Testis (tissue), 3 donors: ENCODE results near the gene ATP2B2. TPM values are rescaled to one million over a fixed set of nuclear protein-coding genes. Genes with fewer than 3 reads are reported as not detected.

ENCODE experiments used
- DNase-seq: peaks from one replicate; pipeline ENCODE4 v3.0.0-alpha.2; 2019
- H3K27ac ChIP-seq, 2 donors: fragments of 200-600 bp; sonication (generic); one replicate each; pipeline ENCODE4 v1.5.1; 2019
- H3K27me3 ChIP-seq: fragments of 200-600 bp; sonication (generic); one replicate; pipeline ENCODE4 v1.5.1; 2019
- H3K36me3 ChIP-seq: fragments of 200-600 bp; sonication (generic); one replicate; pipeline ENCODE4 v1.5.1; 2017; ENCODE audit warnings: low read depth; ENCODE audit errors: missing control alignments
- H3K4me1 ChIP-seq: fragments of 200-600 bp; sonication (generic); one replicate; pipeline ENCODE4 v1.5.1; 2019
- H3K4me3 ChIP-seq, 2 donors: fragments of 200-600 bp; sonication (generic); one replicate each; pipeline ENCODE4 v1.5.1; 2017 to 2019
- H3K9me3 ChIP-seq: fragments of 200-600 bp; sonication (generic); one replicate; pipeline ENCODE4 v1.5.1; 2017
- POLR2A ChIP-seq: fragments of 450-650 bp; IDR thresholded peaks from one replicate; pipeline ENCODE4 v1.6.1; 2017; ENCODE audit warnings: antibody characterized with exemption, mild to moderate bottlenecking, moderate library complexity
- WGBS, 2 donors: methylation state at CpG; one replicate each; pipeline ENCODE4 v1.1.5; 2018; 5-methylcytosine and 5-hydroxymethylcytosine counted together
- intact Hi-C: fragments of 100-400 bp; cut with DNase I; formaldehyde crosslinking; loops from one replicate; pipeline ENCODE4 v1.15.1; 2023; ENCODE audit warnings: low total_unique reads
- polyA plus RNA-seq: library from polyadenylated mRNA; stranded (reverse); fragments of 350-450 nt; fragmentation: Illumina TruSeq; extraction: RNeasy Lipid Tissue Mini Kit (QIAGEN cat#74804); gene quantifications from one replicate; pipeline ENCODE4 v1.2.3, GENCODE V29; 2014; ENCODE audit warnings: low read depth, low replicate concordance; ENCODE audit not compliant: insufficient read depth
- total RNA-seq, 2 donors: library from RNA; depleted of rRNA; stranded (reverse); fragments of >200 nt; gene quantifications; one replicate each; pipeline ENCODE4 v1.2.3, GENCODE V29; 2016
- TF ChIP-seq, protein P1 (sequence below), 3 experiments: fragments of 450-650 bp in 2 of 3; fragments of 200-600 bp in 1 of 3; sonication (generic) in 1 of 3; IDR thresholded peaks; one replicate each; pipeline ENCODE4 v1.5.1; 2016 to 2019; ENCODE audit warnings: antibody characterized with exemption in 3 of 3, mild to moderate bottlenecking in 2 of 3, moderate library complexity in 1 of 3

Gene ATP2B2
- total and polyA plus RNA-seq, 3 donors from 2014 or later, result 1.1 to 2.9 (median 1.8) TPM

GRCh38 chr3:10351013-10351735 lies 154.2 kb downstream of the ATP2B2 start:
- no peaks in the 10 kb centered on the region for H3K4me1 ChIP-seq
- H3K9me3 ChIP-seq, result no peaks in the 10 kb centered on the region
- no peak overlapping the region for H3K4me3 ChIP-seq
- no peaks in the 10 kb centered on the region for H3K36me3 ChIP-seq
- intact Hi-C loops, result no loop called here
- TF ChIP-seq, protein P1, sequence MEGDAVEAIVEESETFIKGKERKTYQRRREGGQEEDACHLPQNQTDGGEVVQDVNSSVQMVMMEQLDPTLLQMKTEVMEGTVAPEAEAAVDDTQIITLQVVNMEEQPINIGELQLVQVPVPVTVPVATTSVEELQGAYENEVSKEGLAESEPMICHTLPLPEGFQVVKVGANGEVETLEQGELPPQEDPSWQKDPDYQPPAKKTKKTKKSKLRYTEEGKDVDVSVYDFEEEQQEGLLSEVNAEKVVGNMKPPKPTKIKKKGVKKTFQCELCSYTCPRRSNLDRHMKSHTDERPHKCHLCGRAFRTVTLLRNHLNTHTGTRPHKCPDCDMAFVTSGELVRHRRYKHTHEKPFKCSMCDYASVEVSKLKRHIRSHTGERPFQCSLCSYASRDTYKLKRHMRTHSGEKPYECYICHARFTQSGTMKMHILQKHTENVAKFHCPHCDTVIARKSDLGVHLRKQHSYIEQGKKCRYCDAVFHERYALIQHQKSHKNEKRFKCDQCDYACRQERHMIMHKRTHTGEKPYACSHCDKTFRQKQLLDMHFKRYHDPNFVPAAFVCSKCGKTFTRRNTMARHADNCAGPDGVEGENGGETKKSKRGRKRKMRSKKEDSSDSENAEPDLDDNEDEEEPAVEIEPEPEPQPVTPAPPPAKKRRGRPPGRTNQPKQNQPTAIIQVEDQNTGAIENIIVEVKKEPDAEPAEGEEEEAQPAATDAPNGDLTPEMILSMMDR (IDR thresholded peaks at IDR 0.05), result no peak
- no peak for TF ChIP-seq POLR2A
- no peak for DNase-seq
- WGBS, 2 donors, result 70 to 82% methylated on average over 13 of the region's 13 CpGs
- no peaks in the 10 kb centered on the region for H3K27me3 ChIP-seq
- H3K27ac ChIP-seq, result no peak overlapping the region

- no peak for DNase-seq
- intact Hi-C loops, result no loop called here
- no peak for TF ChIP-seq POLR2A
- TF ChIP-seq, protein P1 (IDR thresholded peaks at IDR 0.05), result no peak
- Histone ChIP-seq H3K9me3 (no peaks in the 10 kb centered on the region), H3K4me3 (no peak overlapping the region), H3K27ac (no peak overlapping the region), H3K4me1 (no peaks in the 10 kb centered on the region), H3K27me3 (no peaks in the 10 kb centered on the region), H3K36me3 (no peaks in the 10 kb centered on the region)
- 86 to 88% methylated on average over 22 of the region's 22 CpGs for WGBS, 2 donors
Measured at GRCh38 chr3:10350324-10350985, 154.9 kb downstream of the ATP2B2 start.

- no peak overlapping the region for H3K27ac ChIP-seq
- DNase-seq, result no peak
- no peak for TF ChIP-seq POLR2A
- TF ChIP-seq, protein P1 (IDR thresholded peaks at IDR 0.05), result no peak
- WGBS, 2 donors, result 93 to 98% methylated on average over 6 to 10 of the region's 10 CpGs
- no peaks in the 10 kb centered on the region for H3K36me3 ChIP-seq
- H3K4me1 ChIP-seq, result no peaks in the 10 kb centered on the region
- no peak overlapping the region for H3K4me3 ChIP-seq
- H3K27me3 ChIP-seq, result no peaks in the 10 kb centered on the region
- H3K9me3 ChIP-seq, result no peaks in the 10 kb centered on the region
- intact Hi-C loops, result loop anchor here (10.0 kb wide), 1 partner anchor 365 kb away; no protein-coding TSS in a partner anchor
Measured at GRCh38 chr3:10349801-10350200, 155.6 kb downstream of the ATP2B2 start.

DNA sequence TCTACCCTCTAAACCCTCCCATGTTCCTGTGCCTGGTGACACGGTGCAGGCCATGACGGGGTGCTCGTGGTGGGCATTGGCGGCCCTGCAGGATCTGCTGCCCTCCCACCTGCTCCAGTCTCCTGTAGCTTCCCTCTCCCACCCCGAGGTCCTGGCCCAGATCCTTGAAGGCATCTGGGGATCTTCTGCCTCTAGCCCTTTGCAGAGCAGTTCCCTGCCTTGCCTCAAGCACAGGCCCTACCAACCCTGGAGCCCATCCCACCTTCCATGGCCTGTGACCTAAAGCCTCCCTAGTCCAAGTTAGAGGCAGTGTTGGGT lies 157.0 kb downstream of the ATP2B2 start:
- no peak for TF ChIP-seq POLR2A
- TF ChIP-seq, protein P1 (IDR thresholded peaks at IDR 0.05), result no peak
- 94 to 97% methylated on average over 5 of the region's 5 CpGs for WGBS, 2 donors
- no peaks in the 10 kb centered on the region for H3K36me3 ChIP-seq
- no peak overlapping the region for H3K27ac ChIP-seq
- no peak overlapping the region for H3K4me3 ChIP-seq
- no peaks in the 10 kb centered on the region for H3K9me3 ChIP-seq
- no peak for DNase-seq
- no peaks in the 10 kb centered on the region for H3K27me3 ChIP-seq
- no peaks in the 10 kb centered on the region for H3K4me1 ChIP-seq
- intact Hi-C loops, result loop anchor here (10.0 kb wide), 1 partner anchor 366 kb away; no protein-coding TSS in a partner anchor
